T-helper 1 cell treated with Interleukin-12 subunit alpha and Interleukin-12 subunit beta and Interleukin-4 antibody, amounts not matched to agents 30 μg/mL and 1 μg/mL, for 36 hours (primary cell): Measurements from ENCODE around the gene MZT1.

Experiments
- H3K27ac Mint-ChIP-seq: one replicate; pipeline ENCODE4 v1.8.0; 2021; ENCODE audit warnings: mild to moderate bottlenecking, mixed read lengths
- H3K27me3 Mint-ChIP-seq: one replicate; pipeline ENCODE4 v1.8.0; 2021; ENCODE audit warnings: low read depth, mixed read lengths
- H3K36me3 Mint-ChIP-seq: one replicate; pipeline ENCODE4 v1.8.0; 2021; ENCODE audit warnings: low read depth, mixed read lengths
- H3K4me1 Mint-ChIP-seq: one replicate; pipeline ENCODE4 v1.8.0; 2021; ENCODE audit warnings: low read depth, mixed read lengths
- H3K4me3 Mint-ChIP-seq: one replicate; pipeline ENCODE4 v1.8.0; 2021; ENCODE audit warnings: mild to moderate bottlenecking, moderate library complexity, mixed read lengths
- H3K9me3 Mint-ChIP-seq: one replicate; pipeline ENCODE4 v1.8.0; 2021; ENCODE audit warnings: mixed read lengths

The MZT1 gene

GRCh38 chr13:72700509-72700908, 26.9 kb downstream of the MZT1 start:
- no peak overlapping the region for H3K4me3 Mint-ChIP-seq
- H3K36me3 Mint-ChIP-seq: peaks cover 6% of the 10 kb centered on the region
- H3K9me3 Mint-ChIP-seq: peaks cover 6% of the 10 kb centered on the region
- H3K4me1 Mint-ChIP-seq: no peaks in the 10 kb centered on the region
- H3K27me3 Mint-ChIP-seq: no peaks in the 10 kb centered on the region
- H3K27ac Mint-ChIP-seq: no peak overlapping the region

- Mint-ChIP-seq H3K4me3 (no peak overlapping the region), H3K27me3 (no peaks in the 10 kb centered on the region), H3K4me1 (no peaks in the 10 kb centered on the region), H3K36me3 (no peaks in the 10 kb centered on the region), H3K27ac (no peak overlapping the region), H3K9me3 (no peaks in the 10 kb centered on the region)
Observed at GRCh38 chr13:72698164-72698563, 29.3 kb downstream of the MZT1 start.

GRCh38 chr13:72696579-72696978, 30.9 kb downstream of the MZT1 start:
- Mint-ChIP-seq H3K4me1 (no peaks in the 10 kb centered on the region), H3K4me3 (no peak overlapping the region), H3K27me3 (no peaks in the 10 kb centered on the region), H3K36me3 (no peaks in the 10 kb centered on the region), H3K27ac (no peak overlapping the region), H3K9me3 (no peaks in the 10 kb centered on the region)

- Mint-ChIP-seq H3K27ac (no peak overlapping the region), H3K9me3 (no peaks in the 10 kb centered on the region)
Observed at GRCh38 chr13:72694314-72694713, 33.1 kb downstream of the MZT1 start.

GRCh38 chr13:72693832-72694231, 33.6 kb downstream of the MZT1 start:
- H3K27me3 Mint-ChIP-seq: peaks cover 6% of the 10 kb centered on the region
- H3K27ac Mint-ChIP-seq: no peak overlapping the region
- H3K36me3 Mint-ChIP-seq: no peaks in the 10 kb centered on the region
- no peaks in the 10 kb centered on the region for H3K4me1 Mint-ChIP-seq
- H3K9me3 Mint-ChIP-seq: no peaks in the 10 kb centered on the region
- H3K4me3 Mint-ChIP-seq: no peak overlapping the region

More at GRCh38 chr13:72694314-72694713, 33.1 kb downstream of the MZT1 start:
- Mint-ChIP-seq H3K4me3 (no peak overlapping the region), H3K4me1 (no peaks in the 10 kb centered on the region), H3K27me3 (peaks cover 6% of the 10 kb centered on the region), H3K36me3 (no peaks in the 10 kb centered on the region)

- Mint-ChIP-seq H3K9me3 (no peaks in the 10 kb centered on the region), H3K4me1 (no peaks in the 10 kb centered on the region), H3K36me3 (no peaks in the 10 kb centered on the region), H3K27me3 (peaks cover 6% of the 10 kb centered on the region), H3K27ac (no peak overlapping the region), H3K4me3 (no peak overlapping the region)
Observed at GRCh38 chr13:72692884-72693514, 34.4 kb downstream of the MZT1 start.

- Mint-ChIP-seq H3K4me1 (no peaks in the 10 kb centered on the region), H3K9me3 (no peaks in the 10 kb centered on the region), H3K4me3 (no peak overlapping the region), H3K27ac (no peak overlapping the region), H3K27me3 (peaks cover 10% of the 10 kb centered on the region), H3K36me3 (no peaks in the 10 kb centered on the region)
Observed at GRCh38 chr13:72689181-72689696, 38.2 kb downstream of the MZT1 start.

GRCh38 chr13:72686766-72687165, 40.7 kb downstream of the MZT1 start:
- Mint-ChIP-seq H3K4me3 (no peak overlapping the region), H3K27me3 (peaks cover 13% of the 10 kb centered on the region), H3K4me1 (no peaks in the 10 kb centered on the region), H3K9me3 (no peaks in the 10 kb centered on the region), H3K36me3 (no peaks in the 10 kb centered on the region), H3K27ac (no peak overlapping the region)

- peaks cover 5% of the 10 kb centered on the region for H3K9me3 Mint-ChIP-seq
- H3K4me3 Mint-ChIP-seq: no peak overlapping the region
- no peaks in the 10 kb centered on the region for H3K36me3 Mint-ChIP-seq
Observed at GRCh38 chr13:72680353-72680752, 47.1 kb downstream of the MZT1 start.

GRCh38 chr13:72678312-72678711, 49.1 kb downstream of the MZT1 start:
- Mint-ChIP-seq H3K4me3 (no peak overlapping the region), H3K27me3 (peaks cover 4% of the 10 kb centered on the region), H3K4me1 (no peaks in the 10 kb centered on the region), H3K36me3 (no peaks in the 10 kb centered on the region), H3K27ac (no peak overlapping the region), H3K9me3 (peaks cover 5% of the 10 kb centered on the region)

More at GRCh38 chr13:72680353-72680752, 47.1 kb downstream of the MZT1 start:
- no peak overlapping the region for H3K27ac Mint-ChIP-seq
- no peaks in the 10 kb centered on the region for H3K4me1 Mint-ChIP-seq
- H3K27me3 Mint-ChIP-seq: peaks cover 3% of the 10 kb centered on the region

- H3K36me3 Mint-ChIP-seq: no peaks in the 10 kb centered on the region
- peaks cover 5% of the 10 kb centered on the region for H3K9me3 Mint-ChIP-seq
- H3K27me3 Mint-ChIP-seq: peaks cover 4% of the 10 kb centered on the region
- no peak overlapping the region for H3K27ac Mint-ChIP-seq
- H3K4me3 Mint-ChIP-seq: no peak overlapping the region
- H3K4me1 Mint-ChIP-seq: no peaks in the 10 kb centered on the region
Observed at GRCh38 chr13:72677431-72677830, 50.0 kb downstream of the MZT1 start.

- H3K4me3 Mint-ChIP-seq: no peak overlapping the region
- H3K27ac Mint-ChIP-seq: no peak overlapping the region
- H3K27me3 Mint-ChIP-seq: no peaks in the 10 kb centered on the region
- H3K4me1 Mint-ChIP-seq: no peaks in the 10 kb centered on the region
- H3K9me3 Mint-ChIP-seq: no peaks in the 10 kb centered on the region
- H3K36me3 Mint-ChIP-seq: no peaks in the 10 kb centered on the region
Observed at GRCh38 chr13:72666391-72666790, 61.0 kb downstream of the MZT1 start.

GRCh38 chr13:72662548-72662947, 64.9 kb downstream of the MZT1 start:
- H3K27me3 Mint-ChIP-seq: no peaks in the 10 kb centered on the region
- H3K4me1 Mint-ChIP-seq: no peaks in the 10 kb centered on the region
- H3K4me3 Mint-ChIP-seq: no peak overlapping the region
- H3K27ac Mint-ChIP-seq: no peak overlapping the region
- H3K9me3 Mint-ChIP-seq: no peaks in the 10 kb centered on the region
- no peaks in the 10 kb centered on the region for H3K36me3 Mint-ChIP-seq
